GM19023 (cell line): ENCODE data around the gene LPP.

Experiments
- ATAC-seq: cut with Tn5 transposase; IDR thresholded peaks from one replicate; pipeline ENCODE4 v1.9.1; 2021; ENCODE audit warnings: mild to moderate bottlenecking, moderate library complexity; ENCODE audit not compliant: unreplicated experiment

The LPP gene

GRCh38 chr3:188196232-188196990, 42.5 kb downstream of the LPP start:
- ATAC-seq, result no peak

- no peak for ATAC-seq
Measured at GRCh38 chr3:188197388-188197847, 43.5 kb downstream of the LPP start.

GRCh38 chr3:188198001-188198400, 44.0 kb downstream of the LPP start:
- no peak for ATAC-seq

- ATAC-seq, result no peak
Measured at GRCh38 chr3:188198760-188199327, 44.9 kb downstream of the LPP start.

- no peak for ATAC-seq
Measured at GRCh38 chr3:188199386-188199785, 45.4 kb downstream of the LPP start.

GRCh38 chr3:188200481-188200880, 46.5 kb downstream of the LPP start:
- no peak for ATAC-seq

GRCh38 chr3:188202358-188203138, 48.6 kb downstream of the LPP start:
- no peak for ATAC-seq

- ATAC-seq, result no peak
Measured at GRCh38 chr3:188204526-188204925, 50.6 kb downstream of the LPP start.

- no peak for ATAC-seq
Measured at GRCh38 chr3:188205992-188206416, 52.0 kb downstream of the LPP start.

GRCh38 chr3:188206787-188207186, 52.8 kb downstream of the LPP start:
- ATAC-seq, result no peak

- no peak for ATAC-seq
Measured at GRCh38 chr3:188207941-188208515, 54.1 kb downstream of the LPP start.

GRCh38 chr3:188208516-188208981, 54.6 kb downstream of the LPP start:
- no peak for ATAC-seq

- ATAC-seq, result no peak
Measured at GRCh38 chr3:188209034-188209433, 55.1 kb downstream of the LPP start.

- no peak for ATAC-seq
Measured at GRCh38 chr3:188209740-188210139, 55.8 kb downstream of the LPP start.

- ATAC-seq, result no peak
Measured at GRCh38 chr3:188211476-188211875, 57.5 kb downstream of the LPP start.

- no peak for ATAC-seq
Measured at GRCh38 chr3:188212308-188212969, 58.5 kb downstream of the LPP start.

GRCh38 chr3:188214442-188214841, 60.5 kb downstream of the LPP start:
- no peak for ATAC-seq

- ATAC-seq, result no peak
Measured at GRCh38 chr3:188215129-188215528, 61.2 kb downstream of the LPP start.

GRCh38 chr3:188217011-188217463, 63.1 kb downstream of the LPP start:
- no peak for ATAC-seq

- ATAC-seq, result no peak
Measured at GRCh38 chr3:188217726-188218125, 63.8 kb downstream of the LPP start.

GRCh38 chr3:188218603-188219002, 64.6 kb downstream of the LPP start:
- no peak for ATAC-seq
